Gastroesophageal sphincter (tissue), 3 donors: ENCODE measurements around the gene PRKN.

Experiments
- CTCF ChIP-seq, 4 experiments: fragments of 200-600 bp in 2 of 4; fragments of 450-650 bp in 2 of 4; sonication (generic) in 1 of 4; IDR thresholded peaks; one replicate each; pipeline ENCODE4 v1.5.1; 2017 to 2019; ENCODE audit warnings: antibody characterized with exemption in 4 of 4, mild to moderate bottlenecking in 2 of 4, moderate library complexity in 2 of 4
- EP300 ChIP-seq: sonication (generic); formaldehyde crosslinking; IDR thresholded peaks from one replicate; pipeline ENCODE4 v1.6.1; 2017; ENCODE audit warnings: antibody characterized with exemption, mild to moderate bottlenecking
- POLR2A ChIP-seq, 2 donors: fragments of 450-650 bp; IDR thresholded peaks; one replicate each; pipeline ENCODE4 v1.6.1; 2017; ENCODE audit warnings: antibody characterized with exemption in 2 of 2, mild to moderate bottlenecking in 2 of 2, moderate library complexity in 1 of 2
- POLR2AphosphoS5 ChIP-seq: sonication (generic); formaldehyde crosslinking; IDR thresholded peaks from one replicate; pipeline ENCODE4 v1.6.1; 2017; ENCODE audit warnings: antibody characterized with exemption

DNA sequence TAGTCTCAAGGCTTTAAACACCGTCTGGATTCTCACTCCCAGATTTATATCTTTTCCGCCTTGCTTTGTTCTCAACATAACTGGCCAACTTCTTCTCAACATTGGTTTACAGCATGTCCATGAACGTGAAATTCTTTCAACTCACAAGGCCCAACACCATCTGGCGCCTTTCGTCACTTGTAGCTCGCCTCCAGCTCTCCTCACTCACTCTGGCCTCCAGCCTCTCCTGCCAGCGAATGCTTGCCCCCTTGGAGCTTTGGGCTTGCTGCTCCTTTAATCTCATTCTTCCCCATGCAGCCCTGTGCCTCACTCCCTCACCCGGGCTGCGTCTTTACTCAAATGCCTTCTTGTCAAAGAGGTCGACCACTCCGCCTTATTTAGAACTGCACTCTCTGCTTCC, 324.5 kb downstream of the PRKN start:
- TF ChIP-seq CTCF (IDR thresholded peaks at IDR 0.05) (no peak), EP300 (no peak), POLR2AphosphoS5 (no peak), POLR2A (IDR thresholded peaks at IDR 0.05) (no peak)
